Chondrocyte (in vitro differentiated cells): Measurements from ENCODE around the gene WWOX. TPM values are rescaled to one million over a fixed set of nuclear protein-coding genes. Genes with fewer than 3 reads are reported as not detected.
A peak's percentile ranks its signal among the peaks of the same experiment; 100 is the strongest.

Experiments
- DNase-seq: peaks from one replicate; pipeline ENCODE4 v3.0.0; 2021; ENCODE audit warnings: mixed read lengths, low spot score
- H3K27ac Mint-ChIP-seq: one replicate; pipeline ENCODE4 v1.8.0; 2021; ENCODE audit warnings: mild to moderate bottlenecking, moderate library complexity, mixed read lengths; ENCODE audit not compliant: unreplicated experiment
- H3K27me3 Mint-ChIP-seq: 2 replicates; pipeline ENCODE4 v1.8.0; 2021; ENCODE audit warnings: low read depth, mixed read lengths
- H3K36me3 Mint-ChIP-seq: 2 replicates; pipeline ENCODE4 v1.8.0; 2021; ENCODE audit warnings: low read depth, mixed read lengths
- H3K4me1 Mint-ChIP-seq: 2 replicates; pipeline ENCODE4 v1.8.0; 2021; ENCODE audit warnings: low read depth, mild to moderate bottlenecking, mixed read lengths
- H3K4me3 Mint-ChIP-seq: one replicate; pipeline ENCODE4 v1.8.0; 2021; ENCODE audit warnings: mild to moderate bottlenecking, moderate library complexity, mixed read lengths; ENCODE audit not compliant: unreplicated experiment
- H3K9me3 Mint-ChIP-seq: 2 replicates; pipeline ENCODE4 v1.8.0; 2021; ENCODE audit warnings: low read depth, mixed read lengths
- total RNA-seq: library from RNA; stranded (reverse); gene quantifications from 3 replicates; pipeline ENCODE4 v1.2.1, GENCODE V29; 2021
- TF ChIP-seq, protein P1 (sequence below): fragments of 200-600 bp; sonication (generic); IDR thresholded peaks from 2 replicates; pipeline ENCODE4 v1.5.0; 2021; ENCODE audit warnings: antibody characterized with exemption, mild to moderate bottlenecking, moderate library complexity

Gene WWOX
- total RNA-seq, 1 donor from 2014 or later, result 12.1 TPM

DNA sequence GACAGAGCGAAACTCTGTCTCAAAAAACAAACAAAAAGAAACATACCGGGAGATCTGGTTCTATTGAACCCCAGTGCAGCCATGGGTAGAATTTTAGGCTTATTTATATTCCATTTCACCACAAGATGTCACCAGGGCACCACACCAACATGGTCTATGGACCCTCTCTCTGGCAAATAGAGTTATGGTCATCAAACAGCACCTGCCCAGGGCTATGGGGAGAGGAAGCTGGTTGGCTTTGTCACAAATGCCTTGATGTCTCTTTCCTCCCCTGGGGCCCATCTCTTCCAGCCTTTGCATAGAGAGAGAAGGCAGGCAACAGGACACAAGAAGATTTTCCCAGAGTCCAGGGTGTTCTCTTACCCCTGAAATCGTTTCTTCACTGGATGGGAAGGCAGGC is 128.4 kb downstream of the WWOX start:
- no peak for DNase-seq
- Mint-ChIP-seq H3K9me3 (no peaks in the 10 kb centered on the region), H3K27ac (no peak overlapping the region), H3K4me3 (no peak overlapping the region), H3K27me3 (no peaks in the 10 kb centered on the region), H3K36me3 (no peaks in the 10 kb centered on the region), H3K4me1 (peaks cover 20% of the 10 kb centered on the region)
- TF ChIP-seq, protein P1, sequence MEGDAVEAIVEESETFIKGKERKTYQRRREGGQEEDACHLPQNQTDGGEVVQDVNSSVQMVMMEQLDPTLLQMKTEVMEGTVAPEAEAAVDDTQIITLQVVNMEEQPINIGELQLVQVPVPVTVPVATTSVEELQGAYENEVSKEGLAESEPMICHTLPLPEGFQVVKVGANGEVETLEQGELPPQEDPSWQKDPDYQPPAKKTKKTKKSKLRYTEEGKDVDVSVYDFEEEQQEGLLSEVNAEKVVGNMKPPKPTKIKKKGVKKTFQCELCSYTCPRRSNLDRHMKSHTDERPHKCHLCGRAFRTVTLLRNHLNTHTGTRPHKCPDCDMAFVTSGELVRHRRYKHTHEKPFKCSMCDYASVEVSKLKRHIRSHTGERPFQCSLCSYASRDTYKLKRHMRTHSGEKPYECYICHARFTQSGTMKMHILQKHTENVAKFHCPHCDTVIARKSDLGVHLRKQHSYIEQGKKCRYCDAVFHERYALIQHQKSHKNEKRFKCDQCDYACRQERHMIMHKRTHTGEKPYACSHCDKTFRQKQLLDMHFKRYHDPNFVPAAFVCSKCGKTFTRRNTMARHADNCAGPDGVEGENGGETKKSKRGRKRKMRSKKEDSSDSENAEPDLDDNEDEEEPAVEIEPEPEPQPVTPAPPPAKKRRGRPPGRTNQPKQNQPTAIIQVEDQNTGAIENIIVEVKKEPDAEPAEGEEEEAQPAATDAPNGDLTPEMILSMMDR, result peak; percentile 75

DNA sequence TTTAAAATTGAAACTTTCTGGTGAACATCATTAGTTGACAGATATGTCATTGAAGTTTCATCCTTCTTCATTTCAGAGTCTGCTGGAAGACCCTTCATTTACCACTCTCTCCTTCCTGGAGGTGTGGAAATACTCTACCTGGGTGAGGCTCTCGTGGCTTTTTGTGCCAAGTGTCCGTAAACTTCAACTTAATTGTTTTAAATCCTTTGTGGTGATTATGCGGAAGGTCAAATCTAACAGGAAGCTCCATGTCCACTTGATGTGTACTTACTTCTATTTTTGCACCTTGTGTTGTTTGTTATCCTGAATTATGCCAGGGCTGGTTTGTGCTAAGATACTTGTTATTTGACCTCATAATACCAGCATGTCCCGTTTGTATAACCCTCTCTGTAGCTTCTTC is 129.2 kb downstream of the WWOX start:
- Mint-ChIP-seq H3K27me3 (no peaks in the 10 kb centered on the region), H3K36me3 (no peaks in the 10 kb centered on the region), H3K4me1 (peaks cover 20% of the 10 kb centered on the region), H3K9me3 (no peaks in the 10 kb centered on the region), H3K4me3 (no peak overlapping the region), H3K27ac (no peak overlapping the region)
- TF ChIP-seq, protein P1, result no peak
- no peak for DNase-seq

DNA sequence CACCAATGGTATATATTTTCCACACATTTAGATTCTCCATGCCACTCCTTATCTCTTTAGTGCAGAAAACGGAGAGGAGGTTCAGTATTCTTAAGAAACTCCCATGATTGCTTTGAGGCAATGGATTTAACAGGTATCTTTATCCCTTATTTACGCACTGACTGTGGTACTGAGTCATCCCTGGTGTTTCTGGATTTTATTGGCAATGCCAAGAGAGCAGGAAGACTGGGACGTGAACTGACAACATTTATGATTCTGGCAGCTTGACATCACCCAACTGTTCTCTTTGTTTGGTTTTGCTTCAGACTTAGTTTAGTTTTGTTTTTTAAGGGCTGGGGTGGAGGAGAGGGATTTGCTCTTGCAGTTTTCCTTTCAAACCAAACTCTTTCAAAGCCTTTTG is 131.4 kb downstream of the WWOX start:
- no peak overlapping the region for H3K4me3 Mint-ChIP-seq
- H3K9me3 Mint-ChIP-seq, result no peaks in the 10 kb centered on the region
- H3K27ac Mint-ChIP-seq, result no peak overlapping the region
- no peak for DNase-seq
- no peaks in the 10 kb centered on the region for H3K27me3 Mint-ChIP-seq
- H3K4me1 Mint-ChIP-seq, result peaks cover 23% of the 10 kb centered on the region
- no peaks in the 10 kb centered on the region for H3K36me3 Mint-ChIP-seq
- TF ChIP-seq, protein P1, result no peak

DNA sequence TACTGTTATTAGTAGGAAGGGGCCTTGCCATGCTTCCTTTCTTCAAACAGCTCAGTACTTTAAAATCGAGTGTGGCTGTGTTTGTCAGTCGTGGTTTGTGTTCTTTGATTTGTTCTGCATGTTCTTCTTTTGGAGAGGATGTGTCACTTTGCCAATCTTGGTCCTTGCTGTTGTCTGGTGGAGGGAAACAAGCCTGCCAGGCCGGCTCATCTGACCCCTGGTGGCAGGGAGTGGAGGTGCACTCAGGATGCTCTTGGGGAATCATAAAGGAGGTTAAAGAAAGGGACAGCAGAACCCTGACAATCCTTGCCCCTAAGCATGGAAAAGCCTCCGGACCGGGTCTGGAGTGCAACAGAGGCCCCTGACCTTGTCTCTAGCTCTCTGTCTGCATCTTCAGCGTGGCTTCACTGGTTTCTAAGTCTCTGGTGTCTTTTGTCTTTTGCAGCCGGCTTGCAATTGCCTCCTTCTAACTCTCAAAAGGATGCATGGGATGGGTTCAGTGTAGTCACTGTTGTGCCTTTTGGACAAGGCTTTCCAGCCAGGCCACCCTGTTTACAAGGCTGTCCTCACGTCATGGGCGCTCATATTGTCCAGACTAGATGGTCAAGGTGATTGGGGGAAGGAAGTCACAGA is 135.8 kb downstream of the WWOX start:
- DNase-seq, result no peak
- no peaks in the 10 kb centered on the region for H3K27me3 Mint-ChIP-seq
- H3K4me1 Mint-ChIP-seq, result peaks cover 20% of the 10 kb centered on the region
- H3K27ac Mint-ChIP-seq, result no peak overlapping the region
- H3K9me3 Mint-ChIP-seq, result no peaks in the 10 kb centered on the region
- TF ChIP-seq, protein P1, result peak; percentile 90
- H3K36me3 Mint-ChIP-seq, result no peaks in the 10 kb centered on the region
- no peak overlapping the region for H3K4me3 Mint-ChIP-seq

DNA sequence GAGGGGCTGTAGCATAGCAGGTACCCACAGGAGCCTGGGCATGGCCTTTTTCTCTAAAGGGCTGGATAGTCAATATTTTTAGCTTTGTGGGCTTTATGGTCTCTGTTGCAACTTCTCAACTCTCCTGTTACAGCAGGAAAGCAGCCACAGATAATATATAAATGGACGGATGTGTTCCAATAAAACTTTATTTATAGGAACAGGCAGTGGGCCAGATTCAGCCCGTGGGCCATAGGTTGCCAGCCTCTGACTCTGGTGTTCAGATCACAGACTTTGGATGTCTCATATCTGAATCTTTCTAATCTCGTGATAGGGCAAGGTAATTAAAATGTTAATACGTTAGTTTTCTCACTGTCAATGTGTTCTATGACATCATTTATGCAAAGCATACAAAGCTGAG is 136.4 kb downstream of the WWOX start:
- TF ChIP-seq, protein P1, result no peak
- Mint-ChIP-seq H3K27ac (no peak overlapping the region), H3K9me3 (no peaks in the 10 kb centered on the region), H3K4me3 (no peak overlapping the region), H3K4me1 (peaks cover 15% of the 10 kb centered on the region), H3K27me3 (no peaks in the 10 kb centered on the region), H3K36me3 (no peaks in the 10 kb centered on the region)
- DNase-seq, result no peak
